PFSK-1 (cell line): ENCODE data around the gene MPV17.

Source experiments
- FOXP2 ChIP-seq: optimal IDR thresholded peaks from 2 replicates; pipeline ENCODE3; 2011; ENCODE audit warnings: borderline replicate concordance, control low read depth, inconsistent platforms; ENCODE audit not compliant: insufficient read depth; ENCODE audit errors: extremely low read length, extremely low read depth
- POLR2AphosphoS5 ChIP-seq: IDR thresholded peaks from 2 replicates; pipeline ENCODE4 v1.6.1; 2012; ENCODE audit warnings: low read depth, mild to moderate bottlenecking, control low read depth, low read length, moderate library complexity
- SIN3A ChIP-seq: IDR thresholded peaks from 2 replicates; pipeline ENCODE4 v1.6.1; 2012; ENCODE audit warnings: mild to moderate bottlenecking, low read length, moderate library complexity, borderline replicate concordance; ENCODE audit not compliant: insufficient read depth
- TAF1 ChIP-seq: IDR thresholded peaks from 2 replicates; pipeline ENCODE4 v1.6.1; 2012; ENCODE audit warnings: low read length, control low read depth, borderline replicate concordance; ENCODE audit not compliant: insufficient read depth
- TF ChIP-seq, protein P1 (sequence below), 2 experiments: IDR thresholded peaks; 2 replicates each; pipeline versions ENCODE4 v1.6.1 to v1.8.0; 2011 to 2012; ENCODE audit warnings: low read depth in 2 of 2, low read length in 2 of 2, control low read depth in 1 of 2, inconsistent platforms in 1 of 2, mild to moderate bottlenecking in 1 of 2, moderate library complexity in 1 of 2; ENCODE audit not compliant: insufficient read depth in 1 of 2

Gene MPV17

DNA sequence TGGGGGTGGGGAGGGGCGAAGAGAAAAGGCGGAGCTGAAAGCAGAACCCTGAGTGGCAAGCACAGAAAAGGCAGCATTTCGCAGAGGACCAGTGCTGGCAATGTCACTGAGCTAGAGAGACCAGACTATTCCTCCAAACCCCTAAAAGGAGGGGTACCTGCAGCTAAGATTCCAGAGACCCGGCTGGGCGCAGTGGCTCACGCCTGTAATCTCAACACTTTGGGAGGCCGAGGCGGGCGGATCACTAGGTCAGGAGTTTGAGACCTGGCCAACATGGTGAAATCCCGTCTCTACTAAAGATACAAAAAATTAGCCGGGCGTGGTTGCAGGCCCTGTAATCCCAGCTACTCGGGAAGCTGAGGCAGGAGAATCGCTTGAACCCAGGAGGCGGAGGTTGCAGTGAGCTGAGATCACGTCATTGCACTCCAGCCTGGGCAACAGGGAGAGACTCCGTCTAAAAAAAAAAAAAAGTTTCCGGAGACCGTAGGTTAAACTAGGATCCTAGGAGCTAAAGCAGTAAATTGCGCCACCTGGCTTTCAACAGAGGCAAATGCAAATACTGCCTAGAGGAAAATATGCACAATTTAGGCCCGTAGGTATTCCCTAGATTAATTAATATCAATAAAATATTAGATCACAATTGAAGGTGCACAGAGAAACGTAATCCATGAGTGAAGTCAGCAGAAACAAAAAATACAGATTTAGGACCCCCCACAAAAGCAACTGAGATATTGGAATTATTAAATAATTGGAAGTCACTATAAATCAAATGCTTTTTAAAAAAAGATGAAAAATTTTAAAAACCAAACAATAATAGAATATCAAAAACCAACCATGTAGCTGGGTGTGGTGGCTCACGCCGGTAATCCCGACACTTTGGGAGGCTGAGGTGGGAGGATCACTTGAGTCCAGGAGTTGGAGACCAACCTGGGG is 19.5 kb downstream of the MPV17 start:
- TF ChIP-seq, protein P1, sequence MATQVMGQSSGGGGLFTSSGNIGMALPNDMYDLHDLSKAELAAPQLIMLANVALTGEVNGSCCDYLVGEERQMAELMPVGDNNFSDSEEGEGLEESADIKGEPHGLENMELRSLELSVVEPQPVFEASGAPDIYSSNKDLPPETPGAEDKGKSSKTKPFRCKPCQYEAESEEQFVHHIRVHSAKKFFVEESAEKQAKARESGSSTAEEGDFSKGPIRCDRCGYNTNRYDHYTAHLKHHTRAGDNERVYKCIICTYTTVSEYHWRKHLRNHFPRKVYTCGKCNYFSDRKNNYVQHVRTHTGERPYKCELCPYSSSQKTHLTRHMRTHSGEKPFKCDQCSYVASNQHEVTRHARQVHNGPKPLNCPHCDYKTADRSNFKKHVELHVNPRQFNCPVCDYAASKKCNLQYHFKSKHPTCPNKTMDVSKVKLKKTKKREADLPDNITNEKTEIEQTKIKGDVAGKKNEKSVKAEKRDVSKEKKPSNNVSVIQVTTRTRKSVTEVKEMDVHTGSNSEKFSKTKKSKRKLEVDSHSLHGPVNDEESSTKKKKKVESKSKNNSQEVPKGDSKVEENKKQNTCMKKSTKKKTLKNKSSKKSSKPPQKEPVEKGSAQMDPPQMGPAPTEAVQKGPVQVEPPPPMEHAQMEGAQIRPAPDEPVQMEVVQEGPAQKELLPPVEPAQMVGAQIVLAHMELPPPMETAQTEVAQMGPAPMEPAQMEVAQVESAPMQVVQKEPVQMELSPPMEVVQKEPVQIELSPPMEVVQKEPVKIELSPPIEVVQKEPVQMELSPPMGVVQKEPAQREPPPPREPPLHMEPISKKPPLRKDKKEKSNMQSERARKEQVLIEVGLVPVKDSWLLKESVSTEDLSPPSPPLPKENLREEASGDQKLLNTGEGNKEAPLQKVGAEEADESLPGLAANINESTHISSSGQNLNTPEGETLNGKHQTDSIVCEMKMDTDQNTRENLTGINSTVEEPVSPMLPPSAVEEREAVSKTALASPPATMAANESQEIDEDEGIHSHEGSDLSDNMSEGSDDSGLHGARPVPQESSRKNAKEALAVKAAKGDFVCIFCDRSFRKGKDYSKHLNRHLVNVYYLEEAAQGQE (IDR thresholded peaks at IDR 0.05; ENCODE audit: insufficient read depth in 1 of 2, low read depth in 2 of 2, low read length in 2 of 2): no peak
- TF ChIP-seq SIN3A (no peak), TAF1 (no peak), POLR2AphosphoS5 (no peak), FOXP2 (no peak)

- TF ChIP-seq POLR2AphosphoS5 (no peak), TAF1 (no peak), SIN3A (no peak), FOXP2 (no peak)
- TF ChIP-seq, protein P1 (IDR thresholded peaks at IDR 0.05; ENCODE audit: insufficient read depth in 1 of 2, low read depth in 2 of 2, low read length in 2 of 2): no peak
Measured at GRCh38 chr2:27298391-27299080, 24.4 kb downstream of the MPV17 start.

DNA sequence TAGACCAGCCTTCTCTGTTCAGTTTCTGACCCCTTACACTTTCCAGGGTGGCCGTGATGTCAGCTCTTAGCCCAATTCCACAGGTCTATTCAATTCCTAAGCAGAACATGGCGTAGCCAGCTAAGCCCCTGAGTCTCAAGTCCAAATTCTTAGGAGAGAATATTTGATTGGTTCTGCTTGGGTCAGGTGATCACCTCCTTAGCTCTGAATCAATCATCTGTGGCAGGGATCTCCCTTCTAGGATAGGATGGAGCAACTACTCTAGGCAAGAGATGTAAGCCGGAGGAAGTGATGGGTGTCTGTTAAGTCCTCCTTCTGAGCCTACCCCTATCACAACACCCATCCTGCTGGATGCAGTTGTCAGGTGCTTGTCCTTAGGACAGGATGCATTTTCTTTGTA is 25.7 kb downstream of the MPV17 start:
- no peak for TF ChIP-seq POLR2AphosphoS5
- no peak for TF ChIP-seq FOXP2
- TF ChIP-seq, protein P1 (IDR thresholded peaks at IDR 0.05; ENCODE audit: insufficient read depth in 1 of 2, low read depth in 2 of 2, low read length in 2 of 2): no peak
- TF ChIP-seq TAF1: no peak
- TF ChIP-seq SIN3A: no peak

- no peak for TF ChIP-seq TAF1
- TF ChIP-seq, protein P1 (IDR thresholded peaks at IDR 0.05; ENCODE audit: insufficient read depth in 1 of 2, low read depth in 2 of 2, low read length in 2 of 2): no peak
- TF ChIP-seq POLR2AphosphoS5: no peak
- no peak for TF ChIP-seq FOXP2
- no peak for TF ChIP-seq SIN3A
Measured at GRCh38 chr2:27296481-27296880, 26.4 kb downstream of the MPV17 start.
